HG03354 (cell line): Measurements from ENCODE around the gene RGS16.
"Not testable (repeated sequence)": the region's sequence is repeated elsewhere in the genome, so short reads cannot be mapped to it uniquely, and the experiment has no call there.

Source experiments
- ATAC-seq: cut with Tn5 transposase; IDR thresholded peaks from one replicate; pipeline ENCODE4 v1.9.1; 2021; ENCODE audit warnings: mild to moderate bottlenecking; ENCODE audit not compliant: unreplicated experiment, poor library complexity, severe bottlenecking

The RGS16 gene, protein sequence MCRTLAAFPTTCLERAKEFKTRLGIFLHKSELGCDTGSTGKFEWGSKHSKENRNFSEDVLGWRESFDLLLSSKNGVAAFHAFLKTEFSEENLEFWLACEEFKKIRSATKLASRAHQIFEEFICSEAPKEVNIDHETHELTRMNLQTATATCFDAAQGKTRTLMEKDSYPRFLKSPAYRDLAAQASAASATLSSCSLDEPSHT

GRCh38 chr1:182604175-182605164 is at the start of gene RGS16:
Gene RGS16 (minus strand): TSS chr1:182604389. CDS start chr1:182604259, 130 bp downstream.
- peak; percentile 89 for ATAC-seq

- ATAC-seq = no peak
Observed at GRCh38 chr1:182653986-182654385, 49.8 kb upstream of the RGS16 start.

- no peak for ATAC-seq
Observed at GRCh38 chr1:182652933-182653332, 48.7 kb upstream of the RGS16 start.

- no peak for ATAC-seq
Observed at GRCh38 chr1:182651339-182651724, 47.1 kb upstream of the RGS16 start.

DNA sequence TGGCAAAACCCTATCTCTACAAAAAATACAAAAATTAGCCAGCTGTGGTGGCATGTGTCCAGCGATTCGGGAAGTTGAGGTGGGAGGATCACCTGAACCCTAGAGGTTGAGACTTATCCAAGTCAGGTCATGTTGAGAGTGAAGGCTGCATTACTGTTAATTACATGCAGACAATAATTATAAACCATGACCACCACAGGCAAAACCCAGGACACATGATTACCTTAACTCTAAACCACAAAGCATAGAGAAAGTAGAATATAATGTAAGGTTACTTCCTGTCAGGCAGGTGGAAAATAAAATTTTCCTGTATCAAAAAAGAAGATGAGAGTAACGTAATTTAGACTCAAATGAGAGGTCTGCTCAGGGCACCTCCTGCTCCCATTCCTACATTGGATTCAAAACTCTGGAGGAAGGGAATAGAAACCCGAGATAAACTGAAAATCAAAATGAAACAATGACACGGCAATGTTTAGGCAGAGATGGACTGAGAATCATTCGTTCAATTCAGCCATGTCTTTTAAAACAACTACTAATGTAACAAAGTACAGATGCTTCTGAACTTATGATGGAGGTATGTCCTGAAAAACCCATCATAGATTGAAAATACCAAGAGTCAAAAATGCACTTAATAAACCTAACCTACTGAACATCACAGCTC is 46.6 kb upstream of the RGS16 start:
- no peak for ATAC-seq

GRCh38 chr1:182649041-182649440 is 44.9 kb upstream of the RGS16 start:
- ATAC-seq = peak; percentile 62

GRCh38 chr1:182646739-182647138 is 42.5 kb upstream of the RGS16 start:
- ATAC-seq = no peak

- ATAC-seq = no peak
Observed at GRCh38 chr1:182644886-182645285, 40.7 kb upstream of the RGS16 start.

DNA sequence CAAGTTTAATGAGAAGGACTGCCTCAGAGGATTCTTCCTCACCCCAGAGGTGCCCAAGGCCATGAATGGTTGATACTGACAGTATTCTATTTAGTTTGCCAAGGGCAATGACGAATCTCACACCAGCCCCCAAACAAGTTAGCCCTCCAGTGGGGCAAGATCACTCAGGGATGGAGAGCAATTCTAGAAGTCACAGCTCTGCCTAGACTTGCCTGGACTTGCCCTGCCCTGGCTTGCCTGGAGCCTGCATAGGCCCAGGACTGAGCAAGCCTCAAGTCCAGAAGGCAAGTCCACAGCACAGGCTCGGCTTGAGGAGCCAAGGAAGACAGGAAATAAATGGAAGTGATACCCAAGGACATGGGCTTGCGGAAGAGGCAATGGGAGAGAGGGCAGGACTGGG is 39.5 kb upstream of the RGS16 start:
- ATAC-seq = no peak

- no peak for ATAC-seq
Observed at GRCh38 chr1:182642461-182642860, 38.3 kb upstream of the RGS16 start.

- ATAC-seq = no peak
Observed at GRCh38 chr1:182641561-182641960, 37.4 kb upstream of the RGS16 start.

DNA sequence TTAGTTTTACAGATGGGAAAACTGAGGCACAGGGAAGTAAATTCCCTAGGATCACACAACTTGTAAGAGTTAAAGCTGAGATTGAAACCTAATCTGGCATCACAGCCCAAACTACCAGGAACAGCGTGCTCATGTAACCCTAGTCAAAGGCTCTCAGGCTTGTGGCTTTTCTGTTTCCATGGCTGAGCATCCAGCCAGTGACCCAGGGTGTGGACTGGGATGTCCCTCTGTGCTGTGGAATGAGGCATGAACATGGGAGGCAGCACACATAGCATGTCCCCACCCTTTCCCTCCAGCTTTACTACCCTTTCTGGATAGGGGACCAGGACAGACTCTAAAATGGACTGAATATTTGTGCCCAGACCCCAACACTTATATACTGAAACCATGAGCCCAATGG is 35.1 kb upstream of the RGS16 start:
- ATAC-seq = no peak

GRCh38 chr1:182637769-182638168 is 33.6 kb upstream of the RGS16 start:
- ATAC-seq = no peak

DNA sequence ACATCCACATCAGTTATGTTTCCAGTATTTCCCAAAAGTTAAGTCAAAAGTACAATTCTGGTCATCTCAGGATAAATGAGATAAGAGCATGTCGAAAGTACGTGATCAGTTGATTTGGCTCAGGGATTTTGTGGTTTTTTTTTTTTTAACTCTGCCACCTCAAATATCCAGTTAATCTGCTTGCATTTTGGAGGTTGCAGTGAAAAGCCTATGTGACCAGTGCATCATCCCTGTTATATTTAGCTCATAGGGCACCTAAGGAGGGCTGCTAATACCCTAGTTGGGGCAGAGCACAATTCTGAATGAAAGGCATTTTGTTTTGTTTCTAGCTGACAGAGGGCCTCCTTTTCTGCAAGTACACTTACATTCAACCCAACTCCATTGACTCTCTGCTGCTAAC is 31.7 kb upstream of the RGS16 start:
- no peak for ATAC-seq

- no peak for ATAC-seq
Observed at GRCh38 chr1:182634306-182635072, 30.3 kb upstream of the RGS16 start.

DNA sequence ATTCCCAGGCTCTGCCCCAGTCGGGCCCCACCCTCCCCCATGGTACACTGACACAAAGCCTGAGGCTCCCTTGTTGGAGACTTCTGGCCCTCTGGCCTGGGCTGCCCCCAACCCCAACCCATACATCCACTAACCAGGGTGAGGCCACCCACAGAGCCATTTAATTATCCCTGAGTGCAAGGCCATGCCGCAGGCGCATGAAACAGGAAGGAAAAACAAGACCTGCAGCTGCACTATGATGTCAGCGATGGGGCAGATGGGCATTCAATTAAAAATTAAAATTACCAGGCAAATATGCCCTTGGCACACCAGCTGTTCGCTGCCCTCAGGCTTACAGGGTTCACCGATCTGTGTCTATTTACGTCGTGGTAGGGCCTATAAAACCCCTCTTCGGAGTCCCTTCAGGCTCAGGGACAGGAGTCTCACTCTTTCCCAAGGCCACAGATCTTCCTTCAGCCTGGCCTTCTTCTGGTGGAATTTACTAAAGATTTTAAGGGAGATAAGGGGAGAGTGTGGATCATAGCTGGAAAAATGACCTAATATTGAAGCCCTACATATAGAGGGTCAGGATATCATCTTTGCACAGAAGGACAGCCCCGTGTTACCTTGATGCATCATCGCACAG is 29.6 kb upstream of the RGS16 start:
- ATAC-seq = no peak

- no peak for ATAC-seq
Observed at GRCh38 chr1:182633031-182633430, 28.8 kb upstream of the RGS16 start.

DNA sequence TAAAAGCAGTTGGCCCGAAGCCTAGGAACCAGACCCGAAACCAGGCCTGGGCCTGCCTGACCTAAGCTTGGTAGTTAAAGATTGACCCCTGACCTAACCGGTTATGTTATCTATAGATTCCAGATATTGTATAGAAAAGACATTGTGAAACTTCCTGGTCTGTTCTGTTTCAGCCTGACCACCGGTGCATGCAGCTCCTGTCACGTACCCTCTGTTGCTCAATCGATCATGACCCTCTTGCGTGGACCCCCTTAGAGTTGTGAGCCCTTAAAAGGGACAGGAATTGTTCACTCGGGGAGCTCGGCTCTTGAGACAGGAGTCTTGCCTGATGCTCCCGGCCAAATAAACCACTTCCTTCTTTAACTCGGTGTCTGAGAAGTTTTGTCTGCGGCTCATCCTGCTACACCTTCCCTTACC is 28.3 kb upstream of the RGS16 start:
- ATAC-seq = not testable (repeated sequence)

DNA sequence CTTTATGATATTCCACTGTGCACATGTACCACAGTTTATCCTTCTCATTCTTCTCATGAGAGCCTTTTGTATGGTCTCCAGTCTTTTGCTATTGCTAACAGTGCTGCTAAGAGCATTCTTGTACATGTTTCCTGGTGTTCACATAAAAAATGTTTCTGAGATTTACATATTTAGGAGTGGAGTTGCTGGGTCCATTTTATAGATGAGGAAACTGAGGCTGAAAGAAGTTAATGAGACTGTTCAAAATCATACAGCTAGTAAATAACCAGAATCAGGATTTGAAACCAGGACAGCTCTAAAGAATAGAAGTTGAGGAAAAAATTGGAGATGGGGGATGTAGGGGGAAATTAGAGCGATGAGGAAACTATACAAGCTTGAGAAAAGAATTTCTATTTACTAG is 27.8 kb upstream of the RGS16 start:
- no peak for ATAC-seq
